HepG2 (cell line): ENCODE results near the gene IL22RA1. TPM values are rescaled to one million over a fixed set of nuclear protein-coding genes. Genes with fewer than 3 reads are reported as not detected.
A peak's percentile ranks its signal among the peaks of the same experiment; 100 is the strongest.

Experiments used
- ARID3A ChIP-seq: IDR thresholded peaks from 2 replicates; pipeline ENCODE4 v1.6.1; 2012; ENCODE audit warnings: low read depth, low read length, improper control_type of control experiment
- CENPBD1 ChIP-seq: sonication (generic); formaldehyde crosslinking; IDR thresholded peaks from 2 replicates; pipeline ENCODE4 v1.8.0; 2022; ENCODE audit warnings: missing genetic modification reagents, low read depth, mild to moderate bottlenecking, borderline replicate concordance
- ESRRA ChIP-seq: sonication (generic); formaldehyde crosslinking; IDR thresholded peaks from 2 replicates; pipeline ENCODE4 v1.5.1; 2020; ENCODE audit warnings: mild to moderate bottlenecking, low read depth, missing genetic modification reagents
- HES4 ChIP-seq: sonication (generic); formaldehyde crosslinking; IDR thresholded peaks from 2 replicates; pipeline ENCODE4 v1.9.0; 2021; ENCODE audit warnings: mild to moderate bottlenecking, missing genetic modification reagents, borderline replicate concordance
- MYC ChIP-seq: sonication (generic); formaldehyde crosslinking; IDR thresholded peaks from 2 replicates; pipeline ENCODE4 v1.9.0; 2021; ENCODE audit warnings: missing genetic modification reagents, borderline replicate concordance
- NFE2L1 ChIP-seq: sonication (generic); formaldehyde crosslinking; IDR thresholded peaks from 2 replicates; pipeline ENCODE4 v1.4.0; 2020; ENCODE audit warnings: missing genetic modification reagents, mild to moderate bottlenecking, borderline replicate concordance
- POLR2A ChIP-seq, 2 experiments: IDR thresholded peaks; 2 replicates each; pipeline ENCODE4 v1.6.1; 2011; ENCODE audit warnings: low read depth in 2 of 2, low read length in 2 of 2, mild to moderate bottlenecking in 1 of 2, moderate library complexity in 1 of 2; ENCODE audit not compliant: insufficient read depth in 1 of 2
- POLR2G ChIP-seq: fragments of 200-400 bp; formaldehyde crosslinking; IDR thresholded peaks from 2 replicates; pipeline ENCODE4 v1.6.1; 2018; ENCODE audit warnings: mild to moderate bottlenecking, low read depth, low read length, moderate library complexity
- SALL1 ChIP-seq: sonication (generic); formaldehyde crosslinking; IDR thresholded peaks from 2 replicates; pipeline ENCODE4 v1.8.0; 2022; ENCODE audit warnings: mild to moderate bottlenecking, missing genetic modification reagents
- SMYD3 ChIP-seq: sonication (generic); formaldehyde crosslinking; IDR thresholded peaks from 2 replicates; pipeline ENCODE4 v1.8.1; 2023; ENCODE audit warnings: mild to moderate bottlenecking, missing genetic modification reagents
- SOX13 ChIP-seq, 3 experiments: fragments of 450-650 bp in 1 of 3; sonication (generic) in 1 of 3; formaldehyde crosslinking in 1 of 3; IDR thresholded peaks in 2 of 3; conservative IDR thresholded peaks in 1 of 3; 2 replicates each; pipeline versions ENCODE4 v1.5.0 to v1.6.1; 2016 to 2020; ENCODE audit warnings: antibody characterized with exemption in 1 of 3, mild to moderate bottlenecking in 1 of 3, missing compliant biosample characterization in 1 of 3, missing genetic modification reagents in 1 of 3, moderate library complexity in 1 of 3
- TBX2 ChIP-seq: sonication (generic); formaldehyde crosslinking; IDR thresholded peaks from 2 replicates; pipeline ENCODE4 v1.5.0; 2020; ENCODE audit warnings: missing genetic modification reagents, mild to moderate bottlenecking, borderline replicate concordance
- THAP11 ChIP-seq: IDR thresholded peaks from 2 replicates; pipeline ENCODE4 v1.6.1; 2016; ENCODE audit warnings: missing biosample characterization, missing genetic modification reagents
- TOE1 ChIP-seq: sonication (generic); formaldehyde crosslinking; IDR thresholded peaks from 2 replicates; pipeline ENCODE4 v1.4.0; 2020; ENCODE audit warnings: mild to moderate bottlenecking, missing genetic modification reagents
- U2AF1 ChIP-seq: fragments of 200-400 bp; formaldehyde crosslinking; optimal IDR thresholded peaks from 2 replicates; pipeline ENCODE3; 2017; ENCODE audit warnings: mild to moderate bottlenecking, low read depth, low read length
- ZNF24 ChIP-seq: fragments of 450-650 bp; IDR thresholded peaks from 2 replicates; pipeline ENCODE4 v1.6.1; 2017; ENCODE audit warnings: antibody characterized with exemption, mild to moderate bottlenecking
- ZNF639 ChIP-seq: conservative IDR thresholded peaks from 2 replicates; pipeline ENCODE4 v1.6.1; 2018; ENCODE audit warnings: missing genetic modification reagents
- polyA plus RNA-seq, 8 experiments: library from polyadenylated mRNA; depleted of rRNA in 3 of 8; stranded (reverse) in 7 of 8; unstranded in 1 of 8; fragments of >200 nt; fragmentation: Illumina TruSeq in 4 of 8; extraction: Trizol in 4 of 8; gene quantifications; 2 replicates each; pipeline versions ENCODE4 v1.2.1 to v1.2.3, GENCODE V29; 2011 to 2016; ENCODE audit warnings: low read depth in 4 of 8, missing spikeins in 1 of 8, mixed read lengths in 1 of 8; ENCODE audit not compliant: insufficient read depth in 1 of 8
- total RNA-seq, 5 experiments: library from RNA; depleted of rRNA; stranded (reverse); fragments of >200 nt; fragmentation: Illumina TruSeq; extraction: Trizol; gene quantifications; 2 replicates each; pipeline ENCODE4 v1.2.3, GENCODE V29; 2016; ENCODE audit warnings: low read depth in 1 of 5
- TF ChIP-seq, protein P1 (sequence below): sonication (generic); formaldehyde crosslinking; IDR thresholded peaks from 2 replicates; pipeline ENCODE4 v1.8.0; 2022; ENCODE audit warnings: mild to moderate bottlenecking, missing genetic modification reagents; ENCODE audit not compliant: insufficient replicate concordance
- TF ChIP-seq, protein P2 (sequence below): sonication (generic); formaldehyde crosslinking; IDR thresholded peaks from 2 replicates; pipeline ENCODE4 v1.5.0; 2020; ENCODE audit warnings: mild to moderate bottlenecking, missing genetic modification reagents, borderline replicate concordance

The IL22RA1 gene
- total and polyA plus RNA-seq, 2 of the 13 experiments (the other 11 are each of a cell fraction or from before 2014, with no cell fraction given), result 4.4 to 10.2 TPM

- no peak for TF ChIP-seq HES4 (CRISPR knock-in tag)
- no peak for TF ChIP-seq POLR2A (IDR thresholded peaks at IDR 0.05; ENCODE audit: insufficient read depth in 1 of 2, low read depth in 2 of 2, low read length in 2 of 2)
- TF ChIP-seq NFE2L1 (CRISPR knock-in tag), result no peak
- TF ChIP-seq ZNF24, result no peak
- no peak; the same call in 1 of the 2 replicates for TF ChIP-seq ESRRA
- TF ChIP-seq CENPBD1 (CRISPR knock-in tag), result no peak
- TF ChIP-seq, protein P1, sequence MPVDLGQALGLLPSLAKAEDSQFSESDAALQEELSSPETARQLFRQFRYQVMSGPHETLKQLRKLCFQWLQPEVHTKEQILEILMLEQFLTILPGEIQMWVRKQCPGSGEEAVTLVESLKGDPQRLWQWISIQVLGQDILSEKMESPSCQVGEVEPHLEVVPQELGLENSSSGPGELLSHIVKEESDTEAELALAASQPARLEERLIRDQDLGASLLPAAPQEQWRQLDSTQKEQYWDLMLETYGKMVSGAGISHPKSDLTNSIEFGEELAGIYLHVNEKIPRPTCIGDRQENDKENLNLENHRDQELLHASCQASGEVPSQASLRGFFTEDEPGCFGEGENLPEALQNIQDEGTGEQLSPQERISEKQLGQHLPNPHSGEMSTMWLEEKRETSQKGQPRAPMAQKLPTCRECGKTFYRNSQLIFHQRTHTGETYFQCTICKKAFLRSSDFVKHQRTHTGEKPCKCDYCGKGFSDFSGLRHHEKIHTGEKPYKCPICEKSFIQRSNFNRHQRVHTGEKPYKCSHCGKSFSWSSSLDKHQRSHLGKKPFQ (CRISPR knock-in tag), result peak; percentile 98
- TF ChIP-seq THAP11 (CRISPR knock-in tag), result peak; percentile 46; the same call in 1 of the 2 replicates
- peak; percentile 78 for TF ChIP-seq SALL1 (CRISPR knock-in tag)
- TF ChIP-seq ZNF639 (CRISPR knock-in tag), result no peak
- TF ChIP-seq U2AF1, result no peak
- no peak for TF ChIP-seq ARID3A
- no peak for TF ChIP-seq TOE1 (CRISPR knock-in tag)
- no peak for TF ChIP-seq SOX13 (IDR thresholded peaks at IDR 0.05)
- peak in 1 of 2 experiments; percentile 44; a peak in 1 of 4 replicates for TF ChIP-seq SOX13 (CRISPR knock-in tag; conservative IDR thresholded peaks at IDR 0.05 in 1 of 2, IDR thresholded peaks at IDR 0.05 in 1 of 2)
- TF ChIP-seq SMYD3 (CRISPR knock-in tag), result no peak
- TF ChIP-seq MYC (CRISPR knock-in tag), result peak; percentile 19; the same call in 1 of the 2 replicates
- peak; percentile 97 for TF ChIP-seq TBX2
- no peak for TF ChIP-seq POLR2G
- TF ChIP-seq, protein P2, sequence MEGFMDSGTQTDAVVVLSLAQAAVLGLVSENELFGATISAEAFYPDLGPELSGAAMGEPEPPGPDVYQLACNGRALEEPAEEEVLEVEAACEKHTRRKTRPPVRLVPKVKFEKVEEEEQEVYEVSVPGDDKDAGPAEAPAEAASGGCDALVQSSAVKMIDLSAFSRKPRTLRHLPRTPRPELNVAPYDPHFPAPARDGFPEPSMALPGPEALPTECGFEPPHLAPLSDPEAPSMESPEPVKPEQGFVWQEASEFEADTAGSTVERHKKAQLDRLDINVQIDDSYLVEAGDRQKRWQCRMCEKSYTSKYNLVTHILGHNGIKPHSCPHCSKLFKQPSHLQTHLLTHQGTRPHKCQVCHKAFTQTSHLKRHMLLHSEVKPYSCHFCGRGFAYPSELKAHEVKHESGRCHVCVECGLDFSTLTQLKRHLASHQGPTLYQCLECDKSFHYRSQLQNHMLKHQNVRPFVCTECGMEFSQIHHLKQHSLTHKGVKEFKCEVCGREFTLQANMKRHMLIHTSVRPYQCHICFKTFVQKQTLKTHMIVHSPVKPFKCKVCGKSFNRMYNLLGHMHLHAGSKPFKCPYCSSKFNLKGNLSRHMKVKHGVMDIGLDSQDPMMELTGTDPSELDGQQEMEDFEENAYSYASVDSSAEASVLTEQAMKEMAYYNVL (CRISPR knock-in tag), result peak; percentile 48; the same call in 1 of the 2 replicates
Observed at GRCh38 chr1:24118410-24119242, 24.3 kb downstream of the IL22RA1 start (continued).
